ENCODE data around the gene TARBP1. TPM values are rescaled to one million over a fixed set of nuclear protein-coding genes. Genes with fewer than 3 reads are reported as not detected.

Gene TARBP1
- total RNA-seq, 6 donors from 2014 or later = 17.6 to 51.2 (median 25.8) TPM

- TF ChIP-seq CTCF (IDR thresholded peaks at IDR 0.05) (no peak), POLR2AphosphoS5 (IDR thresholded peaks at IDR 0.05) (no peak), POLR2A (IDR thresholded peaks at IDR 0.05) (no peak), EP300 (IDR thresholded peaks at IDR 0.05) (no peak)
- Histone ChIP-seq H3K9me3 (no peaks in the 10 kb centered on the region), H3K27ac (peak overlapping the region; percentile 72 to 86 (median 84)), H3K4me3 (peak overlapping the region in 2 of 4 donors; percentile 0 to 30), H3K27me3 (no peaks in the 10 kb centered on the region), H3K4me1 (peaks cover 11 to 23% (median 16%) of the 10 kb centered on the region in 4 donors), H3K36me3 (no peaks in the 10 kb centered on the region)
- ATAC-seq (ENCODE audit: low FRiP score in 2 of 2) = no peak
- 55 to 67% methylated on average over 4 of the region's 4 CpGs for WGBS, 2 donors
- no peak for DNase-seq
Observed at GRCh38 chr1:234499943-234500245, 20.9 kb upstream of the TARBP1 start.

- Histone ChIP-seq H3K4me1 (peaks cover 11 to 23% (median 16%) of the 10 kb centered on the region in 4 donors), H3K9me3 (no peaks in the 10 kb centered on the region), H3K27ac (peak overlapping the region; percentile 72 to 86 (median 84)), H3K4me3 (peak overlapping the region in 2 of 4 donors; percentile 0 to 30), H3K36me3 (no peaks in the 10 kb centered on the region), H3K27me3 (no peaks in the 10 kb centered on the region)
- DNase-seq = peak; percentile 96 to 97
- TF ChIP-seq EP300 (IDR thresholded peaks at IDR 0.05) = peak in 1 of 4 donors; percentile 64
- peak in 2 of 4 donors; percentile 26 to 44 for TF ChIP-seq POLR2A (IDR thresholded peaks at IDR 0.05)
- TF ChIP-seq CTCF (IDR thresholded peaks at IDR 0.05) = peak; percentile 84 to 97 (median 94)
- TF ChIP-seq POLR2AphosphoS5 (IDR thresholded peaks at IDR 0.05) = peak; percentile 59 to 75
- WGBS, 2 donors = 26 to 34% methylated on average over 17 to 27 of the region's 27 CpGs
- ATAC-seq (ENCODE audit: low FRiP score in 2 of 2) = peak; percentile 95 to 97
Observed at GRCh38 chr1:234499119-234499942, 20.4 kb upstream of the TARBP1 start.

- 43 to 56% methylated on average over 8 to 9 of the region's 9 CpGs for WGBS, 2 donors
- Histone ChIP-seq H3K4me1 (peaks cover 11 to 23% (median 16%) of the 10 kb centered on the region in 4 donors), H3K9me3 (no peaks in the 10 kb centered on the region), H3K36me3 (no peaks in the 10 kb centered on the region), H3K4me3 (no peak overlapping the region), H3K27ac (peak overlapping the region; percentile 72 to 86 (median 84)), H3K27me3 (no peaks in the 10 kb centered on the region)
- ATAC-seq (ENCODE audit: low FRiP score in 2 of 2) (peak; percentile 1 to 16), DNase-seq (no peak)
- TF ChIP-seq POLR2AphosphoS5 (IDR thresholded peaks at IDR 0.05) = no peak
- no peak for TF ChIP-seq POLR2A (IDR thresholded peaks at IDR 0.05)
- no peak for TF ChIP-seq CTCF (IDR thresholded peaks at IDR 0.05)
- no peak for TF ChIP-seq EP300 (IDR thresholded peaks at IDR 0.05)
Observed at GRCh38 chr1:234498448-234499118, 19.6 kb upstream of the TARBP1 start.

GRCh38 chr1:234497589-234497988 lies 18.6 kb upstream of the TARBP1 start:
- no peaks in the 10 kb centered on the region for H3K9me3 ChIP-seq
- no peak for DNase-seq
- no peaks in the 10 kb centered on the region for H3K36me3 ChIP-seq
- H3K27ac ChIP-seq = no peak overlapping the region
- ATAC-seq (ENCODE audit: low FRiP score in 2 of 2) = no peak
- TF ChIP-seq EP300 (IDR thresholded peaks at IDR 0.05) (no peak), POLR2A (IDR thresholded peaks at IDR 0.05) (no peak), CTCF (IDR thresholded peaks at IDR 0.05) (no peak), POLR2AphosphoS5 (IDR thresholded peaks at IDR 0.05) (no peak)
- no peaks in the 10 kb centered on the region for H3K27me3 ChIP-seq
- WGBS, 2 donors = 89 to 93% methylated on average over 1 of the region's 1 CpG
- H3K4me3 ChIP-seq = no peak overlapping the region
- peaks cover 11 to 23% (median 16%) of the 10 kb centered on the region in 4 donors for H3K4me1 ChIP-seq
